ENCODE data around the gene SNED1.

The SNED1 gene

GRCh38 chr2:241030883-241031282, 32.5 kb downstream of the SNED1 start:
- no peak for DNase-seq

- no peak for DNase-seq
Measured at GRCh38 chr2:241031436-241032165, 33.2 kb downstream of the SNED1 start.

GRCh38 chr2:241033336-241033987, 35.0 kb downstream of the SNED1 start:
- DNase-seq = no peak

- no peak for DNase-seq
Measured at GRCh38 chr2:241033994-241034393, 35.6 kb downstream of the SNED1 start.

GRCh38 chr2:241034490-241035141, 36.2 kb downstream of the SNED1 start:
- DNase-seq = no peak

GRCh38 chr2:241035142-241035817, 36.9 kb downstream of the SNED1 start:
- DNase-seq = no peak

GRCh38 chr2:241035818-241036396, 37.5 kb downstream of the SNED1 start:
- no peak for DNase-seq

- DNase-seq = no peak
Measured at GRCh38 chr2:241036397-241036963, 38.1 kb downstream of the SNED1 start.

- DNase-seq = no peak
Measured at GRCh38 chr2:241036964-241037421, 38.6 kb downstream of the SNED1 start.

- DNase-seq = no peak
Measured at GRCh38 chr2:241037498-241037897, 39.1 kb downstream of the SNED1 start.

- DNase-seq = no peak
Measured at GRCh38 chr2:241038374-241039180, 40.2 kb downstream of the SNED1 start.

- DNase-seq = no peak
Measured at GRCh38 chr2:241039416-241039815, 41.0 kb downstream of the SNED1 start.

- no peak for DNase-seq
Measured at GRCh38 chr2:241040081-241040803, 41.8 kb downstream of the SNED1 start.

GRCh38 chr2:241041589-241042158, 43.3 kb downstream of the SNED1 start:
- DNase-seq = no peak

GRCh38 chr2:241043581-241043980, 45.2 kb downstream of the SNED1 start:
- DNase-seq = no peak

GRCh38 chr2:241047253-241048010, 49.0 kb downstream of the SNED1 start:
- no peak for DNase-seq

GRCh38 chr2:241048149-241048948, 49.9 kb downstream of the SNED1 start:
- no peak for DNase-seq

GRCh38 chr2:241048949-241049343, 50.5 kb downstream of the SNED1 start:
- no peak for DNase-seq
